Activated T-cell treated with anti-CD3 and anti-CD28 coated beads for 24 hours (primary cell): Measurements from ENCODE around the gene DGCR8.

ENCODE experiments used
- DNase-seq: peaks from one replicate; pipeline ENCODE4 v3.0.0-alpha.2; 2020; ENCODE audit warnings: low read depth

The DGCR8 gene

GRCh38 chr22:20090730-20091240 is 10.7 kb downstream of the DGCR8 start:
- DNase-seq: no peak

GRCh38 chr22:20091690-20092476 is 11.8 kb downstream of the DGCR8 start:
- DNase-seq: no peak

- no peak for DNase-seq
Measured at GRCh38 chr22:20092477-20092854, 12.4 kb downstream of the DGCR8 start.

- no peak for DNase-seq
Measured at GRCh38 chr22:20093418-20094196, 13.6 kb downstream of the DGCR8 start.

GRCh38 chr22:20094197-20094807 is 14.3 kb downstream of the DGCR8 start:
- no peak for DNase-seq

GRCh38 chr22:20095521-20095920 is 15.5 kb downstream of the DGCR8 start:
- no peak for DNase-seq

GRCh38 chr22:20096574-20097420 is 16.8 kb downstream of the DGCR8 start:
- no peak for DNase-seq

- DNase-seq: no peak
Measured at GRCh38 chr22:20099099-20099711, 19.2 kb downstream of the DGCR8 start.

- DNase-seq: no peak
Measured at GRCh38 chr22:20101638-20102037, 21.6 kb downstream of the DGCR8 start.

- DNase-seq: no peak
Measured at GRCh38 chr22:20102203-20102780, 22.3 kb downstream of the DGCR8 start.

GRCh38 chr22:20105456-20106204 is 25.6 kb downstream of the DGCR8 start:
- no peak for DNase-seq

GRCh38 chr22:20106205-20106848 is 26.3 kb downstream of the DGCR8 start:
- DNase-seq: no peak

GRCh38 chr22:20106849-20107237 is 26.8 kb downstream of the DGCR8 start:
- no peak for DNase-seq

- no peak for DNase-seq
Measured at GRCh38 chr22:20107471-20107901, 27.4 kb downstream of the DGCR8 start.

GRCh38 chr22:20107951-20108756 is 28.1 kb downstream of the DGCR8 start:
- no peak for DNase-seq

- DNase-seq: no peak
Measured at GRCh38 chr22:20108757-20109230, 28.8 kb downstream of the DGCR8 start.

- DNase-seq: no peak
Measured at GRCh38 chr22:20109411-20110358, 29.6 kb downstream of the DGCR8 start.
